ENCODE measurements around the gene PRKAR2B. TPM values are rescaled to one million over a fixed set of nuclear protein-coding genes. Genes with fewer than 3 reads are reported as not detected.
A peak's percentile ranks its signal among the peaks of the same experiment; 100 is the strongest.

Gene PRKAR2B
- total RNA-seq, 1 donor from 2014 or later = 20.3 TPM

DNA sequence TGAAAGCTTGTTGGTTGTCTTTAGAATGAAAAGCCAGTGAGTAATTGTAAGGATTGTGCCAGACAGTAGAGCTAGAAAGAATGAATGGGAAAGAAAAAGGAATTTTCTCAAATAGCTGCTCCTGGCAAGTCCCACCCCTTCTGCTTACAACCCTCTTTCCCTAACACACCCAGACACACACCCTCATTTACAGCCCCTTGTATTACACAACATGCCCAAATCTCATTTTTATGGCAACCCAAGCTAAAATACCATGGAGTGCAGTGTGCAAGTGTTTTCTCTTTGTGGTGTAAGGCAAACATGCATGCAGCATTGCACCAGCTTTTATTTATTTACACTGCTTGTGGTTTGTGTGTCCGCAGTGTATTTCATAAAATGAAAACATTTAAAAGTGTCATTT lies 1.5 kb downstream of the PRKAR2B start:
- Mint-ChIP-seq H3K27me3 (no peaks in the 10 kb centered on the region), H3K9me3 (ENCODE audit: low read depth) (peaks cover under 1% of the 10 kb centered on the region), H3K27ac (peak overlapping the region; percentile 76), H3K4me3 (ENCODE audit: low read depth) (peak overlapping the region; percentile 89), H3K4me1 (ENCODE audit: low read depth) (peaks cover 19% of the 10 kb centered on the region), H3K36me3 (ENCODE audit: insufficient read depth) (peaks cover under 1% of the 10 kb centered on the region)
- TF ChIP-seq, protein P1, sequence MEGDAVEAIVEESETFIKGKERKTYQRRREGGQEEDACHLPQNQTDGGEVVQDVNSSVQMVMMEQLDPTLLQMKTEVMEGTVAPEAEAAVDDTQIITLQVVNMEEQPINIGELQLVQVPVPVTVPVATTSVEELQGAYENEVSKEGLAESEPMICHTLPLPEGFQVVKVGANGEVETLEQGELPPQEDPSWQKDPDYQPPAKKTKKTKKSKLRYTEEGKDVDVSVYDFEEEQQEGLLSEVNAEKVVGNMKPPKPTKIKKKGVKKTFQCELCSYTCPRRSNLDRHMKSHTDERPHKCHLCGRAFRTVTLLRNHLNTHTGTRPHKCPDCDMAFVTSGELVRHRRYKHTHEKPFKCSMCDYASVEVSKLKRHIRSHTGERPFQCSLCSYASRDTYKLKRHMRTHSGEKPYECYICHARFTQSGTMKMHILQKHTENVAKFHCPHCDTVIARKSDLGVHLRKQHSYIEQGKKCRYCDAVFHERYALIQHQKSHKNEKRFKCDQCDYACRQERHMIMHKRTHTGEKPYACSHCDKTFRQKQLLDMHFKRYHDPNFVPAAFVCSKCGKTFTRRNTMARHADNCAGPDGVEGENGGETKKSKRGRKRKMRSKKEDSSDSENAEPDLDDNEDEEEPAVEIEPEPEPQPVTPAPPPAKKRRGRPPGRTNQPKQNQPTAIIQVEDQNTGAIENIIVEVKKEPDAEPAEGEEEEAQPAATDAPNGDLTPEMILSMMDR (IDR thresholded peaks at IDR 0.05; ENCODE audit: unreplicated experiment) = no peak
- no peak for DNase-seq (ENCODE audit: low spot score, unreplicated experiment)

GRCh38 chr7:107046491-107047259 lies 2.2 kb downstream of the PRKAR2B start:
- Mint-ChIP-seq H3K27me3 (no peaks in the 10 kb centered on the region), H3K4me3 (ENCODE audit: low read depth) (peak overlapping the region; percentile 89), H3K4me1 (ENCODE audit: low read depth) (peaks cover 19% of the 10 kb centered on the region), H3K36me3 (ENCODE audit: insufficient read depth) (no peaks in the 10 kb centered on the region), H3K9me3 (ENCODE audit: low read depth) (no peaks in the 10 kb centered on the region), H3K27ac (no peak overlapping the region)
- DNase-seq (ENCODE audit: low spot score, unreplicated experiment) = no peak
- TF ChIP-seq, protein P1 (IDR thresholded peaks at IDR 0.05; ENCODE audit: unreplicated experiment) = no peak

DNA sequence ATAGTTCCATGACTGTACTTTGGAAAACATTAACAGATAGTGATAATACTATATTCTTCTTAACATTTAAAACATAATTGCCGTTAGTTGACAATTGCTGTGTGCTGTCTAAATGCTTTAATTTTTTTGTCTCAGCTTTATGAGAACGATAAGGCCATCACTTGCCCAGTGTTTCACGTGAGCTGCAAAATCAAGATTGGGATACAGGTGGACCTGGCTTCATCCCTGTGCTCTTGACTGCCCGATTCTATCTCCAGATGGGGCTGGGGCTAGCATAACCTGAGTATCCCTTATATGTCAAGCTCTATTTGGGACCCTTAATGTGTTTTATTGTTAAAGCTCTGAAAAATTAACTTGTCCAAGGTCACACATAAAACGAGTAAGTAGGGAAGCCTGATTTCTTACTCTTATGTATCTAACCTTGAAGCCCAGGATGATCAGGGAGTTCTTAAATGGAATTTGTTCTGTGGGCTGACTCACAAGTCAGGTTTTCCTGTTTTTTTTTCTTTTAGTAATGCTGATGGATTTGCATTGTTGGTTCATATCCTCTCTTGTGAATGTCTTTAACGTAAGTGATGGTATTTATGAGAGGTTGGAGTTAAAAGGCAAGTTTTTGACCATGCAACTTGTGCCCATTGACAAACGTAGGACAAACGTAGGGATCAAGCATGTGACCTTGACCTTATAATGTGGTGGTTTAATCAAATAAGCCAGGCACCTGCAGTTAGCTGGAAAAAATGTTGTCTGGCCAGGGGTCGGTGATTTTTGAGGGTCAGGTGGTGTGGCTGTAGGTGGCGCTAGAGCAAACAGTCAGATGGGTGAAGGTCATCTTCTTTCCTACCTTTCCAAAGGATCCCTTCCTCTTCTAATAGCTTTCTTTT lies 3.6 kb downstream of the PRKAR2B start:
- no peaks in the 10 kb centered on the region for H3K36me3 Mint-ChIP-seq (ENCODE audit: insufficient read depth)
- TF ChIP-seq, protein P1 (IDR thresholded peaks at IDR 0.05; ENCODE audit: unreplicated experiment) = peak; percentile 25
- no peak for DNase-seq (ENCODE audit: low spot score, unreplicated experiment)

DNA sequence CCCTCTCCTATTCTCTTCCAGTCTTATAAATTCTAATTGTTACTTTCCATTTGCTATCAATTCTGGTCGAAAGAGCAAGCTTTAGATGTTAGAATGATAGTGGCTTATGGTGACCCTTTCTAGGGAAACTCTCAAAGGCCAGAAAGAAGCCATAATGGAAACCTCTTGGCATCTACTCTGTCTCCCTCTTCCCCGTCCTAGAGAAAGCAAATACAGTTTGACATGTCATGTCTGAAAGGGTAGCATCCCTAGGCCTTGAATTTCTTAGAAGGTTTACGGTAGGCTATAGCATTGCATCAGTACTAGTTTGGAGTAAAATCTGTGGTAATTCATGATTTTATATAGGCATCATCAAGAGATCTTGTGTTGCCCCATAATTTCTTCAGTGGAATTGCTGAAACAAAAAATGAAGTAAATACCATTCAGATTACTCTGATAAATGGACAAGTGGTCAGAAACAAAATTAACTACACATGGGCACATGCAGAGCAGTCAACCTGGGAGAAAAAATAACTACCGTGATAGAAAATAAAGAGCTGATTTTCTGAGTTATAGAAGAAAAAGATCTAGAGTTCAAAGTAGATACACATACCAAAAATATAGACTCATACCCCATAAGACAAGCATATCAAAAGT lies 4.4 kb downstream of the PRKAR2B start:
- Mint-ChIP-seq H3K27me3 (no peaks in the 10 kb centered on the region), H3K4me3 (ENCODE audit: low read depth) (no peak overlapping the region), H3K9me3 (ENCODE audit: low read depth) (no peaks in the 10 kb centered on the region), H3K36me3 (ENCODE audit: insufficient read depth) (peaks cover 2% of the 10 kb centered on the region), H3K4me1 (ENCODE audit: low read depth) (peaks cover 19% of the 10 kb centered on the region), H3K27ac (no peak overlapping the region)
- DNase-seq (ENCODE audit: low spot score, unreplicated experiment) = no peak
- TF ChIP-seq, protein P1 (IDR thresholded peaks at IDR 0.05; ENCODE audit: unreplicated experiment) = no peak

More for the DNA sequence above, 3.6 kb downstream of the PRKAR2B start:
- Mint-ChIP-seq H3K9me3 (ENCODE audit: low read depth) (no peaks in the 10 kb centered on the region), H3K4me1 (ENCODE audit: low read depth) (peaks cover 19% of the 10 kb centered on the region), H3K27me3 (no peaks in the 10 kb centered on the region), H3K4me3 (ENCODE audit: low read depth) (no peak overlapping the region), H3K27ac (no peak overlapping the region)

- no peak overlapping the region for H3K4me3 Mint-ChIP-seq (ENCODE audit: low read depth)
- no peaks in the 10 kb centered on the region for H3K27me3 Mint-ChIP-seq
- no peak overlapping the region for H3K27ac Mint-ChIP-seq
- TF ChIP-seq, protein P1 (IDR thresholded peaks at IDR 0.05; ENCODE audit: unreplicated experiment) = no peak
- peaks cover 2% of the 10 kb centered on the region for H3K36me3 Mint-ChIP-seq (ENCODE audit: insufficient read depth)
- no peak for DNase-seq (ENCODE audit: low spot score, unreplicated experiment)
- peaks cover 17% of the 10 kb centered on the region for H3K4me1 Mint-ChIP-seq (ENCODE audit: low read depth)
- H3K9me3 Mint-ChIP-seq (ENCODE audit: low read depth) = no peaks in the 10 kb centered on the region
Observed at GRCh38 chr7:107049480-107049879, 5.0 kb downstream of the PRKAR2B start.
